OCI-LY7 (cell line): ENCODE measurements around the gene EVI2A.

Source experiments
- EZH2phosphoT487 ChIP-seq: fragments of 200-600 bp; sonication (generic); IDR thresholded peaks from 2 replicates; pipeline ENCODE4 v1.6.1; 2018; ENCODE audit warnings: low read depth, borderline replicate concordance, mild to moderate bottlenecking, mixed run types, antibody characterized with exemption, low read length, moderate library complexity, mixed read lengths
- TF ChIP-seq, protein P1 (sequence below): fragments of 200-600 bp; sonication (generic); conservative IDR thresholded peaks from 2 replicates; pipeline ENCODE4 v1.5.1; 2014; ENCODE audit warnings: mild to moderate bottlenecking, antibody characterized with exemption, low read length, moderate library complexity, mixed read lengths

DNA sequence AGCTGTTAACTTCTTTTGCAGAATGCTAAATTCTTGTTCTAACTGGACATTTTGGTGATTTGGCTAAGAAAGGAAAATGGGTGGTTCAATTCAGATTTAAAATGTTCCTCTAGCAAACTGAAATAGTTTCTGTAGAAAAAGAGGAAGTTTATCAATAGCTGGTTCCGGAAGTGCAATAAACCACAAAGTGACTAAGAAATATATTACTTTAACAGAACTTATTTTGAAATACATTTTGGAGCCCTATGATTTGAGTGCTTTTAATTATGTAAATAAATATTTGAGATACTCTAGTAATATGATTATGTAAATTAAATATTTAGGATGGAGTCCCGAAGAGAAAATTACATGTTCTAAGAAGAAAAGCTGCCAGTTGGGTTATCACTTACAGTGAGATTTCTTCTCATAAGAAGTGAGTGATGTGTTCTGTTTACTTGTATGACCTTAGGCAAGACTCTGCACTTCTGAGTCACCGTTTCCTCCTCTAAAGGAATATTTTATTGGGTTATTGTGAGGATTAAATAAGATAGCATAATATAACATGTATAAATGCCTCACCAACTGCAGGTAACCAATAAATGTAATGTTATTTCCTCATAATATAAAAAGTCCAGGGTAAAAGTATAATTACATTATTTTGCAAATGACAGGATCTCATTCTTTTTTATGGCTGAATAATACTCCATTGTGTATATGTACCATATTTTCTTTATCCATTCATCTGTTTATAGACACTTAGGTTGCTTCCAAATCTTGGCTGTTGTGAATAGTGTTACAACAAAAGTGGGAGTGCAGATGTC, 7.2 kb downstream of the EVI2A start, which contains the start of gene EVI2B:
- TF ChIP-seq, protein P1, sequence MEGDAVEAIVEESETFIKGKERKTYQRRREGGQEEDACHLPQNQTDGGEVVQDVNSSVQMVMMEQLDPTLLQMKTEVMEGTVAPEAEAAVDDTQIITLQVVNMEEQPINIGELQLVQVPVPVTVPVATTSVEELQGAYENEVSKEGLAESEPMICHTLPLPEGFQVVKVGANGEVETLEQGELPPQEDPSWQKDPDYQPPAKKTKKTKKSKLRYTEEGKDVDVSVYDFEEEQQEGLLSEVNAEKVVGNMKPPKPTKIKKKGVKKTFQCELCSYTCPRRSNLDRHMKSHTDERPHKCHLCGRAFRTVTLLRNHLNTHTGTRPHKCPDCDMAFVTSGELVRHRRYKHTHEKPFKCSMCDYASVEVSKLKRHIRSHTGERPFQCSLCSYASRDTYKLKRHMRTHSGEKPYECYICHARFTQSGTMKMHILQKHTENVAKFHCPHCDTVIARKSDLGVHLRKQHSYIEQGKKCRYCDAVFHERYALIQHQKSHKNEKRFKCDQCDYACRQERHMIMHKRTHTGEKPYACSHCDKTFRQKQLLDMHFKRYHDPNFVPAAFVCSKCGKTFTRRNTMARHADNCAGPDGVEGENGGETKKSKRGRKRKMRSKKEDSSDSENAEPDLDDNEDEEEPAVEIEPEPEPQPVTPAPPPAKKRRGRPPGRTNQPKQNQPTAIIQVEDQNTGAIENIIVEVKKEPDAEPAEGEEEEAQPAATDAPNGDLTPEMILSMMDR = no peak
- TF ChIP-seq EZH2phosphoT487 = no peak
